Measurements from ENCODE around the gene ZNF772. TPM values are rescaled to one million over a fixed set of nuclear protein-coding genes. Genes with fewer than 3 reads are reported as not detected.
"Not testable (repeated sequence)": the region's sequence is repeated elsewhere in the genome, so short reads cannot be mapped to it uniquely, and the experiment has no call there.

The ZNF772 gene
- polyA plus RNA-seq, 1 of the 3 experiments (the other 2 are of a cell fraction), result 0.99 TPM

DNA sequence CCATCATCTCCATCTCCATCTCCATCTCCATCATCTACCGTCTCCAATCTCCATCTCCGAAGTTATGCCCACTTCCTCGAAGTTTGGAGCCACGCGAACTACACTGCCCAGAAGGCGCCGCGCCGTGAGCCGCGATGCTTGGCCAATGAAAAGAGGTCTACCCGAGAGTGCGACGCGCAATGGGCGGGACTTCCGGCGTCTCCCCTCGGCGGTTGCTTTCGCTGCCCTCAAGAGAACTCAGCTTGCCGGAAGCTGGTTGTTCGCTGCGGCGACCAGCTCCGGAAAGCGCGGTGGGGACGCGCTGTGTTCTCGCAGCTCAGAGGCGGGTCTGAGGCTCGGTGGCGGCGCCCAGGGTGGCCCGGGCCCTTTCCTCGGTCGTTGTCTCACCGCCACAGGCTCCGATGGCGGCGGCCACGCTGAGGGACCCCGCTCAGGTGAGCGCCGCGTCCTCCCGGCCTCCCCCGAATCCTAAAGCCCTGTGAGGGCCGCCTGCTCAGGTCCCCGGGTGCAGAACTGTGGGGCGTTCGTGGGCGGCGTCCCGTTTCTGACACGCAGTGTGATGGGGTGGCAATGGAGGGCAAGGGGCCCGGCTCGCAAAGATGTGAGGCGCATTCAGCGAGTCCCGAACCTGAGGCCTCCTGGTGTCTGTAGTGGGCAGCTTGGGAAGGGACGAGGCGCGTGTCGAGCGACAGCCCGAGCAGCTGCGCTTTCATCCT is 22.5 kb upstream of the ZNF772 start, which contains the start of gene ZNF773:
TSS of gene ZNF773 (plus strand) at position 259 of the 716 bp plus-strand sequence. CDS start at position 402, 143 bp downstream.
- under 1% methylated on average over 51 of the region's 69 CpGs for WGBS (ENCODE audit: low lambda C conversion rate)
- CTCF ChIA-PET; H3K9me3 ChIP-seq; H3K4me1 ChIP-seq (ENCODE audit: control insufficient read depth in 1 of 2, insufficient read depth in 2 of 2, low read depth in 1 of 2, low read length in 1 of 2); H3K9me2 ChIP-seq; H3K27me3 ChIP-seq (ENCODE audit: insufficient read depth); H4K20me1 ChIP-seq (ENCODE audit: insufficient read depth): not testable (repeated sequence)
- Histone ChIP-seq H3K36me3 (replicated peaks in 1 of 2; ENCODE audit: control insufficient read depth in 1 of 2, insufficient read depth in 2 of 2, low read length in 1 of 2) (peaks cover 6 to 20% of the 10 kb centered on the region in 2 experiments), H3K9ac (peak within 1 kb of the TSS; percentile 80), H3K79me2 (ENCODE audit: insufficient read depth) (peaks cover 39% of the 10 kb centered on the region), H2AFZ (ENCODE audit: low read depth) (peak within 1 kb of the TSS; percentile 56; the same call in 1 of the 2 replicates), H3K4me2 (peak within 1 kb of the TSS; percentile 70), H3F3A (replicated peaks; ENCODE audit: insufficient read depth) (peaks cover 17% of the 10 kb centered on the region), H3K4me3 (ENCODE audit: low read depth in 2 of 2, low read length in 1 of 2) (peak within 1 kb of the TSS; percentile 72 to 83), H3K27ac (ENCODE audit: low read depth in 2 of 2, low read length in 1 of 2) (peak within 1 kb of the TSS; percentile 40 to 64; a peak in 3 of 4 replicates)
- POLR2A ChIA-PET, result interaction anchor here (0.6 to 1.0 kb wide), 3 partner anchors 23 to 174 kb away, joined by 4 read pairs; partner anchors contain the start of genes ZNF134 and ZNF772
- DNase-seq, result peak; percentile 92
- TF ChIP-seq ELF1 (IDR thresholded peaks at IDR 0.05) (peak; percentile 90), MXI1 (IDR thresholded peaks at IDR 0.05; ENCODE audit: low read depth, low read length) (peak; percentile 38; the same call in 1 of the 2 replicates), GABPA (IDR thresholded peaks at IDR 0.05; ENCODE audit: low read depth) (peak; percentile 91), POLR2AphosphoS5 (IDR thresholded peaks at IDR 0.05; ENCODE audit: low read depth, low read length) (peak; percentile 91), TAF1 (IDR thresholded peaks at IDR 0.05; ENCODE audit: borderline replicate concordance, low read depth, low read length) (peak; percentile 66; the same call in 1 of the 2 replicates), CHD2 (IDR thresholded peaks at IDR 0.05; ENCODE audit: low read length, partially characterized antibody) (peak; percentile 93)
- TF ChIP-seq, protein P1, sequence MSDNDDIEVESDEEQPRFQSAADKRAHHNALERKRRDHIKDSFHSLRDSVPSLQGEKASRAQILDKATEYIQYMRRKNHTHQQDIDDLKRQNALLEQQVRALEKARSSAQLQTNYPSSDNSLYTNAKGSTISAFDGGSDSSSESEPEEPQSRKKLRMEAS (IDR thresholded peaks at IDR 0.05; ENCODE audit: low read depth), result peak; percentile 58; the same call in 1 of the 2 replicates
- TF ChIP-seq, protein P2, sequence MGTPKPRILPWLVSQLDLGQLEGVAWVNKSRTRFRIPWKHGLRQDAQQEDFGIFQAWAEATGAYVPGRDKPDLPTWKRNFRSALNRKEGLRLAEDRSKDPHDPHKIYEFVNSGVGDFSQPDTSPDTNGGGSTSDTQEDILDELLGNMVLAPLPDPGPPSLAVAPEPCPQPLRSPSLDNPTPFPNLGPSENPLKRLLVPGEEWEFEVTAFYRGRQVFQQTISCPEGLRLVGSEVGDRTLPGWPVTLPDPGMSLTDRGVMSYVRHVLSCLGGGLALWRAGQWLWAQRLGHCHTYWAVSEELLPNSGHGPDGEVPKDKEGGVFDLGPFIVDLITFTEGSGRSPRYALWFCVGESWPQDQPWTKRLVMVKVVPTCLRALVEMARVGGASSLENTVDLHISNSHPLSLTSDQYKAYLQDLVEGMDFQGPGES (IDR thresholded peaks at IDR 0.05; ENCODE audit: low read depth, low read length), result peak; percentile 56

DNA sequence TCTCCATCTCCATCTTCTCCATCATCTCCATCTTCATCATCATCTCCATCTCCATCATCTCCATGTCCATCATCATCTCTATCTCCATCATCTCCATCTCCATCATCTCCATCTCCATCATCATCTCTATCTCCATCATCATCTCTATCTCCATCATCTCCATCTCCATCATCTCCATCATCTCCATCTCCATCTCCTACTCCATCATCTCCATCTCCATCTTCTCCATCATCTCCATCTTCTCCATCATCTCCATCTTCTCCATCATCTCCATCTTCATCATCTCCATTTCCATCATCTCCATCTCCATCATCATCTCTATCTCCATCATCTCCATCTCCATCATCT is 21.9 kb upstream of the ZNF772 start:
- H3K27ac ChIP-seq (ENCODE audit: low read depth in 2 of 2, low read length in 1 of 2); H2AFZ ChIP-seq (ENCODE audit: low read depth); H3K9ac ChIP-seq; H3K4me1 ChIP-seq (ENCODE audit: control insufficient read depth in 1 of 2, insufficient read depth in 2 of 2, low read depth in 1 of 2, low read length in 1 of 2); H3K9me2 ChIP-seq; H3K9me3 ChIP-seq; CTCF ChIA-PET; DNase-seq; H3K27me3 ChIP-seq (ENCODE audit: insufficient read depth); H4K20me1 ChIP-seq (ENCODE audit: insufficient read depth); H3K4me2 ChIP-seq; H3K4me3 ChIP-seq (ENCODE audit: low read depth in 2 of 2, low read length in 1 of 2): not testable (repeated sequence)
- peaks cover 17% of the 10 kb centered on the region for H3F3A ChIP-seq (replicated peaks; ENCODE audit: insufficient read depth)
- peaks cover 39% of the 10 kb centered on the region for H3K79me2 ChIP-seq (ENCODE audit: insufficient read depth)
- POLR2A ChIA-PET, result interaction anchor here (0.6 to 1.0 kb wide), 3 partner anchors 23 to 175 kb away, joined by 4 read pairs; partner anchors contain the start of genes ZNF134 and ZNF772
- H3K36me3 ChIP-seq (replicated peaks in 1 of 2; ENCODE audit: control insufficient read depth in 1 of 2, insufficient read depth in 2 of 2, low read length in 1 of 2), result peaks cover 8 to 25% of the 10 kb centered on the region in 2 experiments

DNA sequence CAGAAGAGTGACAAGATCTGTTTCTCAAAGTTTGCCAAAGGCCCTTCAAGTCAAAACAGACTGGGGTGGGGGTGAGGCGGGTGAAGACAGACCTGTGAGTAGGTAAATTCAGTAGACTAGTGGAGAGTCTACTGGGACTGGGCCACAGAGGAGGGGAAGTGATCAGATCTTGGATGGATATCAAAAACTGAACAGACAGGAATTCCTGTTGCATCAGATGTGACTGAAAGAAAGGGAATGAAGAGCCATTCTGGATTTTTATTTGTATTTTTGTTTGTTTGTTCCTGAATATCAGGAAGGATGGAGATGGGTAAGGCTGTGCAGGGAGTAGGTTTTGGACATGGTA is 10.9 kb upstream of the ZNF772 start:
- H3K27ac ChIP-seq (ENCODE audit: low read depth in 2 of 2, low read length in 1 of 2); H3K9ac ChIP-seq; H3K4me1 ChIP-seq (ENCODE audit: control insufficient read depth in 1 of 2, insufficient read depth in 2 of 2, low read depth in 1 of 2, low read length in 1 of 2); H2AFZ ChIP-seq (ENCODE audit: low read depth); H3F3A ChIP-seq (replicated peaks; ENCODE audit: insufficient read depth); H3K79me2 ChIP-seq (ENCODE audit: insufficient read depth); H4K20me1 ChIP-seq (ENCODE audit: insufficient read depth); H3K9me3 ChIP-seq; POLR2A ChIA-PET; DNase-seq; H3K9me2 ChIP-seq; H3K27me3 ChIP-seq (ENCODE audit: insufficient read depth): not testable (repeated sequence)
- CTCF ChIA-PET, result interaction anchor here (0.6 kb wide), 1 partner anchor 8 kb away, joined by 3 read pairs; no protein-coding TSS in a partner anchor
- no CpG with 5 or more reads among the region's 1 CpG for WGBS (ENCODE audit: low lambda C conversion rate)
- H3K36me3 ChIP-seq (replicated peaks in 1 of 2; ENCODE audit: control insufficient read depth in 1 of 2, insufficient read depth in 2 of 2, low read length in 1 of 2), result peaks cover 22 to 33% of the 10 kb centered on the region in 2 experiments
- H3K4me3 ChIP-seq (ENCODE audit: low read depth in 2 of 2, low read length in 1 of 2), result peak overlapping the region; percentile 47 to 62
- peak overlapping the region; percentile 82 for H3K4me2 ChIP-seq
